ENCODE results near the gene MINDY1.

MINDY1 gene

GRCh38 chr1:150971583-150972416, 34.9 kb downstream of the MINDY1 start:
- TF ChIP-seq ZNF70 (CRISPR knock-in tag; IDR thresholded peaks at IDR 0.05) (no peak), BACH2 (CRISPR knock-in tag; IDR thresholded peaks at IDR 0.05; ENCODE audit: borderline replicate concordance) (no peak), CSDC2 (CRISPR knock-in tag; IDR thresholded peaks at IDR 0.05) (no peak), CREB5 (CRISPR knock-in tag; IDR thresholded peaks at IDR 0.05; ENCODE audit: low read depth) (no peak)
- ATAC-seq: no peak

GRCh38 chr1:150970808-150971582, 35.7 kb downstream of the MINDY1 start:
- ATAC-seq: no peak
- TF ChIP-seq ESRRG (CRISPR knock-in tag; IDR thresholded peaks at IDR 0.05): no peak
- no peak for TF ChIP-seq CREB5 (CRISPR knock-in tag; IDR thresholded peaks at IDR 0.05; ENCODE audit: low read depth)
- no peak for TF ChIP-seq ISL1 (CRISPR knock-in tag; IDR thresholded peaks at IDR 0.05)
- no peak for TF ChIP-seq BACH2 (CRISPR knock-in tag; IDR thresholded peaks at IDR 0.05; ENCODE audit: borderline replicate concordance)

- ATAC-seq: no peak
- TF ChIP-seq BACH2 (CRISPR knock-in tag; IDR thresholded peaks at IDR 0.05; ENCODE audit: borderline replicate concordance) (no peak), OSR1 (CRISPR knock-in tag; IDR thresholded peaks at IDR 0.05) (no peak), ZNF565 (CRISPR knock-in tag; conservative IDR thresholded peaks at IDR 0.05; ENCODE audit: low read depth) (no peak), TCF4 (CRISPR knock-in tag; IDR thresholded peaks at IDR 0.05; ENCODE audit: borderline replicate concordance) (no peak), ISL1 (CRISPR knock-in tag; IDR thresholded peaks at IDR 0.05) (no peak), CSRNP3 (CRISPR knock-in tag; IDR thresholded peaks at IDR 0.05) (no peak), TSHZ2 (CRISPR knock-in tag; IDR thresholded peaks at IDR 0.05) (no peak), ZFP3 (CRISPR knock-in tag; IDR thresholded peaks at IDR 0.05) (no peak), SNAI2 (CRISPR knock-in tag; IDR thresholded peaks at IDR 0.05) (no peak)
These were observed 37.1 kb downstream of the MINDY1 start for GRCh38 chr1:150969626-150970025.

GRCh38 chr1:150968491-150968890, 38.2 kb downstream of the MINDY1 start:
- TF ChIP-seq POU6F1 (CRISPR knock-in tag; IDR thresholded peaks at IDR 0.05; ENCODE audit: borderline replicate concordance, low read depth): no peak
- TF ChIP-seq CREB5 (CRISPR knock-in tag; IDR thresholded peaks at IDR 0.05; ENCODE audit: low read depth): no peak
- TF ChIP-seq BACH2 (CRISPR knock-in tag; IDR thresholded peaks at IDR 0.05; ENCODE audit: borderline replicate concordance): no peak
- TF ChIP-seq ARNTL (CRISPR knock-in tag; IDR thresholded peaks at IDR 0.05; ENCODE audit: borderline replicate concordance, low read depth): no peak
- TF ChIP-seq CSDC2 (CRISPR knock-in tag; IDR thresholded peaks at IDR 0.05): no peak
- TF ChIP-seq GLIS3 (CRISPR knock-in tag; IDR thresholded peaks at IDR 0.05): no peak
- TF ChIP-seq PPARA (CRISPR knock-in tag; IDR thresholded peaks at IDR 0.05; ENCODE audit: borderline replicate concordance): no peak
- TF ChIP-seq TSHZ2 (CRISPR knock-in tag; IDR thresholded peaks at IDR 0.05): no peak
- no peak for ATAC-seq
